HG03108 (cell line): Measurements from ENCODE around the gene KCTD2.
"Not testable (repeated sequence)": the region's sequence is repeated elsewhere in the genome, so short reads cannot be mapped to it uniquely, and the experiment has no call there.

ENCODE experiments used
- ATAC-seq: cut with Tn5 transposase; IDR thresholded peaks from one replicate; pipeline ENCODE4 v1.9.1; 2021; ENCODE audit warnings: moderate library complexity; ENCODE audit not compliant: unreplicated experiment

KCTD2 gene

GRCh38 chr17:75046407-75047289 is at the start of gene KCTD2, which contains the start of gene ATP5PD:
Gene KCTD2, plus strand, starts transcription at chr17:75047225. Its CDS starts 26 bp downstream, at chr17:75047251.
Gene ATP5PD, minus strand, starts transcription at chr17:75046969. Its CDS starts 4,319 bp downstream, at chr17:75042650.
- peak; percentile 92 for ATAC-seq

GRCh38 chr17:74998783-74999182 is 48.2 kb upstream of the KCTD2 start:
- ATAC-seq = no peak

GRCh38 chr17:74999523-74999922 is 47.5 kb upstream of the KCTD2 start:
- no peak for ATAC-seq

- no peak for ATAC-seq
These were observed 44.8 kb upstream of the KCTD2 start for GRCh38 chr17:75001915-75002843.

GRCh38 chr17:75003070-75003956 is 43.7 kb upstream of the KCTD2 start:
- ATAC-seq = no peak

GRCh38 chr17:75003957-75004355 is 43.1 kb upstream of the KCTD2 start:
- no peak for ATAC-seq

- no peak for ATAC-seq
These were observed 42.7 kb upstream of the KCTD2 start for GRCh38 chr17:75004371-75004770.

GRCh38 chr17:75005291-75005690 is 41.7 kb upstream of the KCTD2 start:
- no peak for ATAC-seq

- not testable (repeated sequence) for ATAC-seq
These were observed 40.9 kb upstream of the KCTD2 start for GRCh38 chr17:75006084-75006483.

- no peak for ATAC-seq
These were observed 40.4 kb upstream of the KCTD2 start for GRCh38 chr17:75006653-75007052.

- no peak for ATAC-seq
These were observed 38.7 kb upstream of the KCTD2 start for GRCh38 chr17:75008373-75008772.

GRCh38 chr17:75009139-75009724 is 37.8 kb upstream of the KCTD2 start:
- no peak for ATAC-seq

GRCh38 chr17:75010683-75011400 is 36.2 kb upstream of the KCTD2 start:
- no peak for ATAC-seq

GRCh38 chr17:75011401-75012095 is 35.5 kb upstream of the KCTD2 start:
- no peak for ATAC-seq

- ATAC-seq = no peak
These were observed 35.0 kb upstream of the KCTD2 start for GRCh38 chr17:75012096-75012345.

- peak; percentile 86 for ATAC-seq
These were observed 34.5 kb upstream of the KCTD2 start, which contains the start of gene MRPL58 for GRCh38 chr17:75012346-75013091. Gene MRPL58, plus strand, starts transcription at chr17:75012670. Its CDS starts 17 bp downstream, at chr17:75012687.

GRCh38 chr17:75013092-75013559 is 33.9 kb upstream of the KCTD2 start:
- ATAC-seq = no peak

- ATAC-seq = no peak
These were observed 27.9 kb upstream of the KCTD2 start for GRCh38 chr17:75019146-75019545.
